G401 (cell line): ENCODE data around the gene MYO18A. TPM values are rescaled to one million over a fixed set of nuclear protein-coding genes. Genes with fewer than 3 reads are reported as not detected.
"Not testable (repeated sequence)": the region's sequence is repeated elsewhere in the genome, so short reads cannot be mapped to it uniquely, and the experiment has no call there.

Source experiments
- DNase-seq: peaks from one replicate; pipeline ENCODE4 v3.0.0-alpha.2; 2015; ENCODE audit warnings: low spot score
- in situ Hi-C: cut with HindIII; loops from 2 replicates; pipeline ENCODE4 v1.10.0; 2016; ENCODE audit warnings: low sequenced_read_pairs, mixed read lengths
- total RNA-seq: library from RNA; depleted of rRNA; stranded (reverse); fragments of >200 nt; shearing (Covaris generic); gene quantifications from 2 replicates; pipeline ENCODE4 v1.2.3, GENCODE V29; 2014

MYO18A gene
- total RNA-seq, 1 experiment from 2014 or later: 42.1 TPM

GRCh38 chr17:29169806-29170591 is 10.2 kb downstream of the MYO18A start:
- DNase-seq: no peak
- in situ Hi-C loops: loop anchor here (25.0 kb wide), 1 partner anchor 92 kb away; no protein-coding TSS in a partner anchor

GRCh38 chr17:29168759-29169126 is 11.5 kb downstream of the MYO18A start:
- in situ Hi-C loops: loop anchor here (25.0 kb wide), 1 partner anchor 94 kb away; no protein-coding TSS in a partner anchor
- DNase-seq: not testable (repeated sequence)

- in situ Hi-C loops: loop anchor here (25.0 kb wide), 1 partner anchor 94 kb away; no protein-coding TSS in a partner anchor
- DNase-seq: no peak
These were observed 12.0 kb downstream of the MYO18A start for GRCh38 chr17:29168079-29168758.

GRCh38 chr17:29167393-29168078 is 12.7 kb downstream of the MYO18A start:
- no peak for DNase-seq
- in situ Hi-C loops: loop anchor here (25.0 kb wide), 1 partner anchor 95 kb away; no protein-coding TSS in a partner anchor

GRCh38 chr17:29166507-29166887 is 13.7 kb downstream of the MYO18A start:
- in situ Hi-C loops: loop anchor here (25.0 kb wide), 1 partner anchor 96 kb away; no protein-coding TSS in a partner anchor
- no peak for DNase-seq

- in situ Hi-C loops: loop anchor here (25.0 kb wide), 1 partner anchor 96 kb away; no protein-coding TSS in a partner anchor
- DNase-seq: no peak
These were observed 14.2 kb downstream of the MYO18A start for GRCh38 chr17:29165800-29166506.

- in situ Hi-C loops: loop anchor here (25.0 kb wide), 1 partner anchor 97 kb away; no protein-coding TSS in a partner anchor
- DNase-seq: no peak
These were observed 14.9 kb downstream of the MYO18A start for GRCh38 chr17:29165261-29165660.

- no peak for DNase-seq
- in situ Hi-C loops: loop anchor here (25.0 kb wide), 1 partner anchor 99 kb away; no protein-coding TSS in a partner anchor
These were observed 16.6 kb downstream of the MYO18A start for GRCh38 chr17:29163563-29163962.

- DNase-seq: no peak
- in situ Hi-C loops: loop anchor here (25.0 kb wide), 1 partner anchor 99 kb away; no protein-coding TSS in a partner anchor
These were observed 17.3 kb downstream of the MYO18A start for GRCh38 chr17:29162909-29163341.

GRCh38 chr17:29162082-29162908 is 17.9 kb downstream of the MYO18A start:
- no peak for DNase-seq
- in situ Hi-C loops: loop anchor here (25.0 kb wide), 1 partner anchor 100 kb away; no protein-coding TSS in a partner anchor

GRCh38 chr17:29160253-29160652 is 19.9 kb downstream of the MYO18A start:
- no peak for DNase-seq
- in situ Hi-C loops: loop anchor here (25.0 kb wide), 1 partner anchor 102 kb away; no protein-coding TSS in a partner anchor

GRCh38 chr17:29159306-29159860 is 20.8 kb downstream of the MYO18A start:
- no peak for DNase-seq
- in situ Hi-C loops: loop anchor here (25.0 kb wide), 1 partner anchor 103 kb away; no protein-coding TSS in a partner anchor

- in situ Hi-C loops: loop anchor here (25.0 kb wide), 1 partner anchor 104 kb away; no protein-coding TSS in a partner anchor
- peak; percentile 65 for DNase-seq
These were observed 21.5 kb downstream of the MYO18A start for GRCh38 chr17:29158488-29159275.

GRCh38 chr17:29158096-29158487 is 22.1 kb downstream of the MYO18A start:
- peak; percentile 86 for DNase-seq
- in situ Hi-C loops: loop anchor here (25.0 kb wide), 1 partner anchor 104 kb away; no protein-coding TSS in a partner anchor

- in situ Hi-C loops: loop anchor here (25.0 kb wide), 1 partner anchor 105 kb away; no protein-coding TSS in a partner anchor
- no peak for DNase-seq
These were observed 22.9 kb downstream of the MYO18A start for GRCh38 chr17:29157310-29157709.

- in situ Hi-C loops: loop anchor here (25.0 kb wide), 1 partner anchor 106 kb away; no protein-coding TSS in a partner anchor
- DNase-seq: no peak
These were observed 23.4 kb downstream of the MYO18A start for GRCh38 chr17:29156781-29157180.
